Brain pericyte (primary cell): ENCODE data around the gene BBS1.

ENCODE experiments used
- DNase-seq: peaks from one replicate; pipeline ENCODE4 v3.0.0-alpha.2; 2012; ENCODE audit warnings: low read depth, low spot score

Gene BBS1

GRCh38 chr11:66477263-66478201 is 32.9 kb upstream of the BBS1 start:
- no peak for DNase-seq

GRCh38 chr11:66478729-66479393 is 31.6 kb upstream of the BBS1 start:
- no peak for DNase-seq

GRCh38 chr11:66479394-66480116 is 30.9 kb upstream of the BBS1 start:
- DNase-seq: no peak

GRCh38 chr11:66480117-66480938 is 30.1 kb upstream of the BBS1 start, which contains the start of gene DPP3:
Gene DPP3, plus strand, starts transcription at chr11:66480434. Its CDS starts 1,767 bp downstream, at chr11:66482201.
- peak; percentile 88 for DNase-seq

GRCh38 chr11:66484806-66485380 is 25.5 kb upstream of the BBS1 start:
- no peak for DNase-seq

- DNase-seq: no peak
These were observed 21.5 kb upstream of the BBS1 start for GRCh38 chr11:66488957-66489356.

GRCh38 chr11:66489636-66490035 is 20.8 kb upstream of the BBS1 start:
- DNase-seq: no peak

- no peak for DNase-seq
These were observed 19.0 kb upstream of the BBS1 start for GRCh38 chr11:66491315-66491935.

GRCh38 chr11:66492161-66492865 is 18.1 kb upstream of the BBS1 start:
- DNase-seq: no peak

- no peak for DNase-seq
These were observed 17.3 kb upstream of the BBS1 start for GRCh38 chr11:66493130-66493529.

- DNase-seq: no peak
These were observed 16.0 kb upstream of the BBS1 start for GRCh38 chr11:66494458-66494857.

- DNase-seq: no peak
These were observed 15.5 kb upstream of the BBS1 start for GRCh38 chr11:66494935-66495334.

GRCh38 chr11:66495401-66495854 is 15.0 kb upstream of the BBS1 start:
- no peak for DNase-seq

GRCh38 chr11:66497206-66497605 is 13.2 kb upstream of the BBS1 start:
- DNase-seq: no peak

- no peak for DNase-seq
These were observed 11.9 kb upstream of the BBS1 start for GRCh38 chr11:66498506-66498905.

GRCh38 chr11:66505276-66505816 is 5.1 kb upstream of the BBS1 start:
- no peak for DNase-seq

GRCh38 chr11:66509131-66509561 is 1.3 kb upstream of the BBS1 start:
- DNase-seq: no peak

- no peak for DNase-seq
These were observed 530 bp downstream of the BBS1 start for GRCh38 chr11:66510990-66511339.

- no peak for DNase-seq
These were observed 13.2 kb downstream of the BBS1 start for GRCh38 chr11:66523611-66524010.
